IMR-90 (cell line): Measurements from ENCODE around the gene FBXL7.

Experiments
- BHLHE40 ChIP-seq: fragments of 150-350 bp; IDR thresholded peaks from 2 replicates; pipeline ENCODE4 v1.6.1; 2016; ENCODE audit warnings: mild to moderate bottlenecking, low read depth, low read length
- CHD1 ChIP-seq: IDR thresholded peaks from 2 replicates; pipeline ENCODE4 v1.6.1; 2012; ENCODE audit warnings: low read depth, low read length, improper control_type of control experiment
- CTCF ChIP-seq: conservative IDR thresholded peaks from 2 replicates; pipeline ENCODE4 v1.5.1; 2012; ENCODE audit warnings: mild to moderate bottlenecking, low read depth, low read length, improper control_type of control experiment
- POLR2A ChIP-seq: IDR thresholded peaks from 2 replicates; pipeline ENCODE4 v1.6.1; 2012; ENCODE audit warnings: mild to moderate bottlenecking, low read depth, low read length
- RCOR1 ChIP-seq: IDR thresholded peaks from 2 replicates; pipeline ENCODE4 v1.6.1; 2012; ENCODE audit warnings: mild to moderate bottlenecking, low read length, improper control_type of control experiment; ENCODE audit not compliant: insufficient replicate concordance
- SMC3 ChIP-seq: fragments of 150-350 bp; IDR thresholded peaks from 2 replicates; pipeline ENCODE4 v1.6.1; 2016; ENCODE audit warnings: low read depth, mild to moderate bottlenecking, antibody characterized with exemption, low read length, moderate library complexity

- TF ChIP-seq CTCF (no peak), BHLHE40 (no peak), CHD1 (no peak), POLR2A (no peak), RCOR1 (no peak), SMC3 (no peak)
These were observed 426.6 kb downstream of the FBXL7 start for GRCh38 chr5:15926586-15926985.
